Activated T-helper 1 cell treated with anti-CD3 and anti-CD28 coated beads, Interleukin-12 subunit alpha, Interleukin-12 subunit beta, Interleukin-2, Interleukin-4 antibody, amounts not matched to agents 30 ng/mL and 10 ng/mL and 1 ng/mL, durations not matched to agents 14 hours and 24 hours and 36 hours (primary cell): ENCODE results near the gene SSRP1. TPM values are rescaled to one million over a fixed set of nuclear protein-coding genes. Genes with fewer than 3 reads are reported as not detected.

Experiments used
- DNase-seq: peaks from one replicate; pipeline ENCODE4 v3.0.0; 2021; ENCODE audit warnings: low spot score
- H3K27ac Mint-ChIP-seq: one replicate; pipeline ENCODE4 v1.8.0; 2021; ENCODE audit warnings: mild to moderate bottlenecking, mixed read lengths
- H3K27me3 Mint-ChIP-seq: one replicate; pipeline ENCODE4 v1.8.0; 2022; ENCODE audit warnings: mild to moderate bottlenecking, moderate library complexity, mixed read lengths; ENCODE audit not compliant: insufficient read depth
- H3K36me3 Mint-ChIP-seq: one replicate; pipeline ENCODE4 v1.8.0; 2021; ENCODE audit warnings: low read depth, mixed read lengths
- H3K4me1 Mint-ChIP-seq: one replicate; pipeline ENCODE4 v1.8.0; 2021; ENCODE audit warnings: low read depth, mixed read lengths
- H3K4me3 Mint-ChIP-seq: one replicate; pipeline ENCODE4 v1.8.0; 2021; ENCODE audit warnings: mild to moderate bottlenecking, moderate library complexity, mixed read lengths
- H3K9me3 Mint-ChIP-seq: one replicate; pipeline ENCODE4 v1.8.0; 2021; ENCODE audit warnings: mixed read lengths
- intact Hi-C: fragments of 100-400 bp; cut with micrococcal nuclease; formaldehyde crosslinking; loops from one replicate; pipeline ENCODE4 v1.15.1; 2024
- total RNA-seq: library from RNA; stranded (reverse); gene quantifications from 2 replicates; pipeline ENCODE4 v1.2.3, GENCODE V29; 2022

SSRP1 gene
- 235 and 239 TPM in 2 replicates for total RNA-seq

GRCh38 chr11:57335343-57336110, at the start of gene SSRP1:
SSRP1 (minus strand) TSS chr11:57335892; CDS start chr11:57335121, 771 bp downstream.
- H3K9me3 Mint-ChIP-seq: no peaks in the 10 kb centered on the region
- H3K27me3 Mint-ChIP-seq: peaks cover 1% of the 10 kb centered on the region
- H3K4me3 Mint-ChIP-seq: peak within 1 kb of the TSS; percentile 92
- H3K36me3 Mint-ChIP-seq: peaks cover 33% of the 10 kb centered on the region
- peak; percentile 81 for DNase-seq
- peak within 1 kb of the TSS; percentile 99 for H3K27ac Mint-ChIP-seq
- intact Hi-C loops: loop anchor here (1.0 to 10.0 kb wide), 11 partner anchors 10 to 1242 kb away; partner anchors contain the start of genes CLP1, LPXN, MED19 and SELENOH
- peaks cover 39% of the 10 kb centered on the region for H3K4me1 Mint-ChIP-seq

- intact Hi-C loops: no loop called here
- H3K27me3 Mint-ChIP-seq: peaks cover 8% of the 10 kb centered on the region
These were observed 45.3 kb upstream of the SSRP1 start, which contains the start of gene PRG3 for GRCh38 chr11:57380975-57381374. PRG3 (minus strand) TSS chr11:57381150; CDS start chr11:57380708, 442 bp downstream.

GRCh38 chr11:57379732-57380131, 44.0 kb upstream of the SSRP1 start:
- Mint-ChIP-seq H3K4me1 (no peaks in the 10 kb centered on the region), H3K36me3 (no peaks in the 10 kb centered on the region), H3K4me3 (no peak overlapping the region), H3K27me3 (peaks cover 5% of the 10 kb centered on the region), H3K27ac (no peak overlapping the region), H3K9me3 (no peaks in the 10 kb centered on the region)
- intact Hi-C loops: no loop called here
- no peak for DNase-seq

More at GRCh38 chr11:57380975-57381374, 45.3 kb upstream of the SSRP1 start, which contains the start of gene PRG3:
- Mint-ChIP-seq H3K9me3 (no peaks in the 10 kb centered on the region), H3K27ac (no peak within 1 kb of the TSS), H3K36me3 (no peaks in the 10 kb centered on the region), H3K4me1 (no peaks in the 10 kb centered on the region), H3K4me3 (no peak within 1 kb of the TSS)
- no peak for DNase-seq

- intact Hi-C loops: no loop called here
- H3K9me3 Mint-ChIP-seq: no peaks in the 10 kb centered on the region
- no peaks in the 10 kb centered on the region for H3K4me1 Mint-ChIP-seq
- DNase-seq: no peak
- H3K36me3 Mint-ChIP-seq: no peaks in the 10 kb centered on the region
- no peak overlapping the region for H3K27ac Mint-ChIP-seq
- H3K27me3 Mint-ChIP-seq: peaks cover 5% of the 10 kb centered on the region
- H3K4me3 Mint-ChIP-seq: no peak overlapping the region
These were observed 42.5 kb upstream of the SSRP1 start for GRCh38 chr11:57378186-57378585.

- DNase-seq: no peak
- Mint-ChIP-seq H3K36me3 (no peaks in the 10 kb centered on the region), H3K4me3 (no peak overlapping the region), H3K9me3 (no peaks in the 10 kb centered on the region), H3K27ac (no peak overlapping the region), H3K4me1 (no peaks in the 10 kb centered on the region), H3K27me3 (peaks cover 7% of the 10 kb centered on the region)
- intact Hi-C loops: no loop called here
These were observed 41.4 kb upstream of the SSRP1 start for GRCh38 chr11:57377107-57377506.

- no peaks in the 10 kb centered on the region for H3K9me3 Mint-ChIP-seq
- no peaks in the 10 kb centered on the region for H3K4me1 Mint-ChIP-seq
- no peak overlapping the region for H3K27ac Mint-ChIP-seq
- H3K27me3 Mint-ChIP-seq: peaks cover 7% of the 10 kb centered on the region
- H3K4me3 Mint-ChIP-seq: no peak overlapping the region
- intact Hi-C loops: no loop called here
- no peak for DNase-seq
- H3K36me3 Mint-ChIP-seq: no peaks in the 10 kb centered on the region
These were observed 40.7 kb upstream of the SSRP1 start for GRCh38 chr11:57376095-57377090.

- no peak for DNase-seq
- H3K4me3 Mint-ChIP-seq: no peak overlapping the region
- H3K27ac Mint-ChIP-seq: no peak overlapping the region
- peaks cover 7% of the 10 kb centered on the region for H3K27me3 Mint-ChIP-seq
- no peaks in the 10 kb centered on the region for H3K36me3 Mint-ChIP-seq
- no peaks in the 10 kb centered on the region for H3K4me1 Mint-ChIP-seq
- H3K9me3 Mint-ChIP-seq: no peaks in the 10 kb centered on the region
- intact Hi-C loops: no loop called here
These were observed 39.8 kb upstream of the SSRP1 start for GRCh38 chr11:57375490-57375889.

GRCh38 chr11:57374966-57375365, 39.3 kb upstream of the SSRP1 start:
- no peaks in the 10 kb centered on the region for H3K4me1 Mint-ChIP-seq
- H3K9me3 Mint-ChIP-seq: no peaks in the 10 kb centered on the region
- peaks cover 5% of the 10 kb centered on the region for H3K27me3 Mint-ChIP-seq
- H3K4me3 Mint-ChIP-seq: no peak overlapping the region
- DNase-seq: no peak
- H3K36me3 Mint-ChIP-seq: no peaks in the 10 kb centered on the region
- intact Hi-C loops: no loop called here
- no peak overlapping the region for H3K27ac Mint-ChIP-seq

GRCh38 chr11:57373146-57373545, 37.5 kb upstream of the SSRP1 start:
- Mint-ChIP-seq H3K4me3 (no peak overlapping the region), H3K27ac (no peak overlapping the region)
- intact Hi-C loops: no loop called here

GRCh38 chr11:57370941-57371340, 35.2 kb upstream of the SSRP1 start:
- Mint-ChIP-seq H3K27ac (no peak overlapping the region), H3K9me3 (no peaks in the 10 kb centered on the region), H3K4me3 (no peak overlapping the region), H3K36me3 (no peaks in the 10 kb centered on the region), H3K4me1 (no peaks in the 10 kb centered on the region), H3K27me3 (peaks cover 2% of the 10 kb centered on the region)
- no peak for DNase-seq
- intact Hi-C loops: no loop called here

More at GRCh38 chr11:57373146-57373545, 37.5 kb upstream of the SSRP1 start:
- Mint-ChIP-seq H3K4me1 (no peaks in the 10 kb centered on the region), H3K36me3 (no peaks in the 10 kb centered on the region), H3K27me3 (peaks cover 2% of the 10 kb centered on the region), H3K9me3 (no peaks in the 10 kb centered on the region)
- no peak for DNase-seq

GRCh38 chr11:57370251-57370650, 34.6 kb upstream of the SSRP1 start:
- intact Hi-C loops: no loop called here
- no peak for DNase-seq
- peaks cover 2% of the 10 kb centered on the region for H3K27me3 Mint-ChIP-seq
- no peaks in the 10 kb centered on the region for H3K9me3 Mint-ChIP-seq
- no peaks in the 10 kb centered on the region for H3K4me1 Mint-ChIP-seq
- H3K27ac Mint-ChIP-seq: no peak overlapping the region
- H3K4me3 Mint-ChIP-seq: no peak overlapping the region
- H3K36me3 Mint-ChIP-seq: no peaks in the 10 kb centered on the region

GRCh38 chr11:57368845-57369232, 33.1 kb upstream of the SSRP1 start:
- H3K27me3 Mint-ChIP-seq: peaks cover 2% of the 10 kb centered on the region
- H3K4me1 Mint-ChIP-seq: no peaks in the 10 kb centered on the region

More at GRCh38 chr11:57368845-57369232, 33.1 kb upstream of the SSRP1 start:
- Mint-ChIP-seq H3K9me3 (no peaks in the 10 kb centered on the region), H3K4me3 (no peak overlapping the region), H3K36me3 (no peaks in the 10 kb centered on the region), H3K27ac (no peak overlapping the region)
- DNase-seq: no peak
- intact Hi-C loops: no loop called here
